Progenitor cell of endocrine pancreas (in vitro differentiated cells): ENCODE results near the gene TEX55. TPM values are rescaled to one million over a fixed set of nuclear protein-coding genes. Genes with fewer than 3 reads are reported as not detected.
A peak's percentile ranks its signal among the peaks of the same experiment; 100 is the strongest.
"Not testable (repeated sequence)": the region's sequence is repeated elsewhere in the genome, so short reads cannot be mapped to it uniquely, and the experiment has no call there.

Source experiments
- DNase-seq: peaks from one replicate; pipeline ENCODE4 v3.0.0; 2021; ENCODE audit warnings: low spot score; ENCODE audit not compliant: unreplicated experiment
- H3K27ac Mint-ChIP-seq: 2 replicates; pipeline ENCODE4 v1.8.0; 2021; ENCODE audit warnings: mild to moderate bottlenecking, moderate library complexity, mixed read lengths
- H3K27me3 Mint-ChIP-seq: 2 replicates; pipeline ENCODE4 v1.8.0; 2021; ENCODE audit warnings: mixed read lengths
- H3K36me3 Mint-ChIP-seq: 2 replicates; pipeline ENCODE4 v1.8.0; 2022; ENCODE audit warnings: mixed read lengths; ENCODE audit not compliant: insufficient read depth
- H3K4me1 Mint-ChIP-seq: 2 replicates; pipeline ENCODE4 v1.8.0; 2021; ENCODE audit warnings: low read depth, mixed read lengths
- H3K4me3 Mint-ChIP-seq: 2 replicates; pipeline ENCODE4 v1.8.0; 2021; ENCODE audit warnings: low read depth, mild to moderate bottlenecking, moderate library complexity, mixed read lengths
- H3K9me3 Mint-ChIP-seq: 2 replicates; pipeline ENCODE4 v1.8.0; 2021; ENCODE audit warnings: low read depth, mixed read lengths
- CTCF ChIP-seq: fragments of 200-600 bp; sonication (generic); IDR thresholded peaks from one replicate; pipeline ENCODE4 v1.5.0; 2021; ENCODE audit warnings: antibody characterized with exemption, mild to moderate bottlenecking; ENCODE audit not compliant: unreplicated experiment
- long read RNA-seq: library from polyadenylated mRNA; unstranded; transcript quantifications from one replicate; pipeline ENCODE4 v2.0.0, GENCODE V29; 2020
- total RNA-seq: library from RNA; stranded (reverse); gene quantifications from 2 replicates; pipeline ENCODE4 v1.2.1, GENCODE V29; 2021

TEX55 gene
- total RNA-seq, result not detected in 2 replicates
- long read RNA-seq, result 0 reads

GRCh38 chr3:119145500-119146167, at the start of gene TEX55:
Gene TEX55, plus strand, starts transcription at chr3:119146165. Its CDS starts 25 bp downstream, at chr3:119146190.
- no peak for DNase-seq
- Mint-ChIP-seq H3K27me3 (no peaks in the 10 kb centered on the region), H3K4me3 (no peak within 1 kb of the TSS), H3K36me3 (no peaks in the 10 kb centered on the region), H3K9me3 (no peaks in the 10 kb centered on the region), H3K27ac (no peak within 1 kb of the TSS), H3K4me1 (peaks cover 4% of the 10 kb centered on the region)
- TF ChIP-seq CTCF, result peak; percentile 68

GRCh38 chr3:119098003-119098402, 48.0 kb upstream of the TEX55 start:
- Mint-ChIP-seq H3K4me1 (no peaks in the 10 kb centered on the region), H3K27ac (no peak overlapping the region), H3K4me3 (no peak overlapping the region), H3K9me3 (peaks cover 3% of the 10 kb centered on the region), H3K27me3 (no peaks in the 10 kb centered on the region), H3K36me3 (no peaks in the 10 kb centered on the region)
- DNase-seq, result no peak
- no peak for TF ChIP-seq CTCF

- DNase-seq, result no peak
- H3K4me1 Mint-ChIP-seq, result no peaks in the 10 kb centered on the region
- H3K9me3 Mint-ChIP-seq, result peaks cover 3% of the 10 kb centered on the region
- H3K36me3 Mint-ChIP-seq, result no peaks in the 10 kb centered on the region
- peak; percentile 95 for TF ChIP-seq CTCF
- H3K27me3 Mint-ChIP-seq, result no peaks in the 10 kb centered on the region
- H3K27ac Mint-ChIP-seq, result no peak overlapping the region
- H3K4me3 Mint-ChIP-seq, result no peak overlapping the region
Observed at GRCh38 chr3:119098619-119099222, 47.2 kb upstream of the TEX55 start.

GRCh38 chr3:119099785-119100184, 46.2 kb upstream of the TEX55 start:
- Mint-ChIP-seq H3K4me3 (no peak overlapping the region), H3K27ac (no peak overlapping the region)

GRCh38 chr3:119104031-119104430, 41.9 kb upstream of the TEX55 start:
- Mint-ChIP-seq H3K27me3 (no peaks in the 10 kb centered on the region), H3K27ac (no peak overlapping the region), H3K36me3 (no peaks in the 10 kb centered on the region), H3K9me3 (peaks cover 3% of the 10 kb centered on the region), H3K4me1 (no peaks in the 10 kb centered on the region), H3K4me3 (no peak overlapping the region)
- DNase-seq, result no peak
- TF ChIP-seq CTCF, result no peak

More at GRCh38 chr3:119099785-119100184, 46.2 kb upstream of the TEX55 start:
- H3K4me1 Mint-ChIP-seq, result no peaks in the 10 kb centered on the region
- no peak for DNase-seq
- H3K9me3 Mint-ChIP-seq, result peaks cover 3% of the 10 kb centered on the region
- H3K36me3 Mint-ChIP-seq, result no peaks in the 10 kb centered on the region
- no peaks in the 10 kb centered on the region for H3K27me3 Mint-ChIP-seq
- no peak for TF ChIP-seq CTCF

- H3K27ac Mint-ChIP-seq, H3K4me3 Mint-ChIP-seq, H3K4me1 Mint-ChIP-seq, H3K27me3 Mint-ChIP-seq, DNase-seq: not testable (repeated sequence)
- Mint-ChIP-seq H3K36me3 (peaks cover 11% of the 10 kb centered on the region), H3K9me3 (peaks cover 37% of the 10 kb centered on the region)
Observed at GRCh38 chr3:119118330-119118729, 27.6 kb upstream of the TEX55 start.
